KOPT-K1 (cell line): ENCODE data around the gene SBF1.

Experiments used
- H3K27ac ChIP-seq: fragments of 200-600 bp; sonication (generic); 2 replicates; pipeline ENCODE4 v1.5.1; 2016; ENCODE audit warnings: antibody characterized with exemption, mild to moderate bottlenecking, low read depth, low read length; ENCODE audit not compliant: poor library complexity, severe bottlenecking
- H3K36me3 ChIP-seq: fragments of 200-600 bp; sonication (generic); 2 replicates; pipeline ENCODE4 v1.5.1; 2017; ENCODE audit warnings: antibody characterized with exemption, mild to moderate bottlenecking, low read length, moderate library complexity; ENCODE audit not compliant: insufficient read depth
- H3K9me3 ChIP-seq: fragments of 200-600 bp; sonication (generic); 2 replicates; pipeline ENCODE4 v1.5.1; 2017; ENCODE audit warnings: antibody characterized with exemption, low read length, mild to moderate bottlenecking; ENCODE audit not compliant: insufficient read depth, poor library complexity, severe bottlenecking

The SBF1 gene

DNA sequence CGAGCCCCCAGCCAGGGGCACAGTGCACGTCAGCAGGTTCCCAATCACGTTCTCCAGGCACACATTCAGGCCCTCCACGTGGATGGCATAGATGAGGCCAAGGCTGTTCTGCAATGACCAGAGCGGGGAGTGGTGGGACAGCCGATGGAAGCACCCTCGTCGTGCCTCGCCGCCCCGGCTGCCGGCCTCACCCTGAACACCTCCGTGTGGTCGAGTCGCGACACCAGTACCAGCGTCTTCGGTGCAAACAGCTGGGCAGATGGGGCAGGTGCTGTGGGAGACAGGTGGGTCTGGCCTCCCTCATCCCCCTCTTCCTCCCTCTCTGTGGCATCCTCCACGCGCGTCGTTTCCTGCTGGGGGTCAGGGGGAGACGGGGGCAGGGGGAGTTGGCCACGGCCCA, 7.5 kb downstream of the SBF1 start:
- no peaks in the 10 kb centered on the region for H3K9me3 ChIP-seq
- H3K36me3 ChIP-seq, result peaks cover 52% of the 10 kb centered on the region
- H3K27ac ChIP-seq, result peak overlapping the region; percentile 21

DNA sequence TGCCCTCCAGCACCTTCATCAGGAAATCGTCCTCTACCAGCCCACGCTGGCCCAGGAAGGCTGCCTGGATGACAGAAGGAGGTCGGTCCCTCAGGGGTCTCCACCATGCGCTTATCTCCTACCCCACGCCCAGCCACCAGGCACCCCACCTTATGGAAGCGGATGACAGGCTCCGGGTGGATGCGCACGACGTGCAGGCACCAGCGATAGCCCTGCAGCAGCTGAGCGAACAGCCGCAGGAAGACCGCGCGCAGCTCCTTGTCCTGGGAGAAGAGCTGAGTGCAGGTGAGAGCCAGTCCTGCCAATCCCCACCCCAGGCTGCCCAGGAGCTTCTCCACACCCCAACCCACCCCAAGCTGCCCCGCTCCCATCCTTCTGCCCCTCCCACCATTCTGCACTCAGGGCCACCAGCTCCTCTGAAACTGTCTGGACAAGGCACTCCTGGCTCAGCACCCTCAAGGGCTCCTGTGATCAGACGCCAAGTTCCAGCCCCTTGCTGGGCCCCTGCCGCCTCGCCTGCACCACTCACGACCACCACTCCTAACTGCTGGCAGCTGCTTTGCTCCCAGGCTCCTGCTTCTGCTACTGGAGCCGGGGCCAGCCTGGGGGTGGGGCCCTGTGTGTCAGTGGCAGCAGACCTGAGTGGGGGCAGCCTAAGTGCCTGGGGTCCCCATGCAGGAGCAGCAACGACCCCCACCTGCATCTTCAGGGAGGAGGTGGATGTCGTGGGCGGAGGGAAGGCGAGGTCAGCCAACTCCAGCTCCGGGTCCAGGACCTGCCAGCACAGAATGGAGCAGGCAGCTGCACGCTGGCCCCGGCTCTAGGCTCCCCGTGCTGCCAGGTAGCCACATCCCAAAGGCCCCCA, 9.5 kb downstream of the SBF1 start:
- Histone ChIP-seq H3K36me3 (peaks cover 73% of the 10 kb centered on the region), H3K27ac (no peak overlapping the region)

DNA sequence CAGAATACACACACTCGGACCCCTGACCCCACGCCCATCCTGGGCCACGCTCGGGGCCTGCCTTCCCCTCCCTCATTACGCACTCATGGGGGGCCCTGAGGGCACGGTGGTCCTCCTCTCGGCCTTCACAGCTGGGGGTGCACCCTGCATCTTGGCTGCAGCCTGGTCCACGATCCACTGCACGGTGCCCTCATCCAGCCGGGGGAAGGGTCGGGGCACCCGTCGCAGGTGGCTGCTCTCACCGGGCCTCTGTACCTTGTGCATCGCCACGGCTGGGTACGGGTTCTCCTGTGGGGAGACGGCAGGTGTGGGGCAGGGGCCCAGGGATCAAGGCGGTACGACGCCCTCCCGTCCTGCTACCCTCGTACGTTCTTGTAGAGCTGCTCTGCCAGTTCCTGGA, 10.4 kb downstream of the SBF1 start:
- no peak overlapping the region for H3K27ac ChIP-seq
- H3K36me3 ChIP-seq, result peaks cover 81% of the 10 kb centered on the region
- no peaks in the 10 kb centered on the region for H3K9me3 ChIP-seq

More for the DNA sequence above, 9.5 kb downstream of the SBF1 start:
- no peaks in the 10 kb centered on the region for H3K9me3 ChIP-seq

DNA sequence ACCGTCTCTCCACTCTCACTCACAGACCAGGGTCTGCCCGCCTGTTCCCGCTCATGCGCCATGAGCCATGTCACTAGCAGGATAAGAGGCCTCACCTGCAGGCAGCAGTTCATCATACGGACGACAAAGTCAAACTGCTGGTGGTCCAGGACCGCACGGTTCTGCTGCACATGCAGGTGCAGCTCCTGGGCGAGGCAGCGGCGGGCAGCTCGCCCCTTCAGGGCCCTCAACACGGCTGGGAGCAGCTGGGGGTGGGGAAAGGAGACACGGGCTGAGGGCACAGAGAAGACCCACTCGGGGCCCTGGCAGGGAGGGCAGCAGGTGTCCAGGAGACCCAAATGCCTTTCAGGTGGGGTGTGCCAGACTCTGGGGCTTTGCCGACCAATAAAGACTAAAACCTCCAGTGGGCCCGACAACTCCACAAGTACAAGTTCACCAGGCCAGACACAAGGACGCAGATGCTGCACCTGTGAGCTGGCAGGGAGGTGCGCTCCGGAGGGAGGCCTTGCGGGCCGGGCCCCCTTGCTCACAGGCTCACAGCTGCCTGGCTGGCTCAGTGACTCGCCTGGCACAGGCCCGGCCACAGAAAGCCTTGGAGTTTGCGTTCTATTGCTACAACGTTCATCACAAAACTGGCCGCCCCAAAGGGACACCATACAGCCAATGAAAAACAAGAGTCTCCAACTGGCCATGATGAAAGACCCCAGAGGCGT, 11.5 kb downstream of the SBF1 start:
- peaks cover 92% of the 10 kb centered on the region for H3K36me3 ChIP-seq
- no peak overlapping the region for H3K27ac ChIP-seq
- H3K9me3 ChIP-seq, result no peaks in the 10 kb centered on the region

DNA sequence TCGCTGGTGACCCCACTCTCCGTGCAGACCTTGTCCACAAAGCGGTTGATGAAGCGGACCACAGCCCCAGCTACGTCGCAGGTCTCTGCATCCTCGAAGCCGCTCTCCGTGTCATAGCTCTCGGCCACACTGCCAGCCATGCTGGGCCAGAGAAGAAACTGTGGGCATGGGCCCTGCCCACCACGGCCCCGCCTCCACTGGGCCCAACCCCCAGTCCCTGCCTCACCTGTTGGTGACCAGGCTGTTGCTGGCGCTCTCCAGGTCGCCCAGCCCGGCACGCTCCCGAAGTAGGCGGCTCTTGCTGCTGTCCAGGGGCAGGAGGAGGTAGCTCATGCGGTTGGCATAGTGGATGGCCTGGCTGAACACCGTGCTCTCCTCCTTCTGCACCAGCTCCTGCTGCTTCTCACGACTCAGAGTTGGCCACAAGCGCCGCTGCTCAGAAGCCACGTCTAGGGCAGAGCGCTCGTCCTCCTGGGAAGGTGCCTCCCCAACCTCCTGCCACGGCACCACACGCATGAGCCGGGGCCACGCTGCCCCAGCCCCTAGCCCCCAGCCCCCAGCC, 12.8 kb downstream of the SBF1 start:
- Histone ChIP-seq H3K27ac (no peak overlapping the region), H3K9me3 (no peaks in the 10 kb centered on the region), H3K36me3 (peaks cover 100% of the 10 kb centered on the region)

DNA sequence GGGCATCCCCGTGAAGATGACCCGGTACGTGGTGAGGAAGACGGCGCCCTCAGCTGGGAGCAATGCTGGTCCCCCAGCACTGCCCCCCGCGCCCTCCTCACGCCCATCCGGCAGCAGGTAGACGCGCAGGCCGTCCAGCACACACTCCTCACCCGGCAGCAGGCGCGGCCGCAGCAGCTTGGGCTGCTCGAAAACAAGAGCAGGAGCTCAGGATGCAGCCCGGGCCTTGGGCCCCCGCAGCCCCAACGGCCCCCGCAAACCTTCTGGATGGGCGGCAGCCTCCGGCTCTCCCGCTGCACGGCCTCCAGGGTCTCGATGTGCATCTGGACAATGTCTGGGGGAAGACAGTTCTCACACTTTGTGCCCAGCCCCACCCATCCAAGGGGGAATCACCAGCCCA, 13.3 kb downstream of the SBF1 start:
- Histone ChIP-seq H3K36me3 (peaks cover 100% of the 10 kb centered on the region), H3K9me3 (no peaks in the 10 kb centered on the region), H3K27ac (no peak overlapping the region)

DNA sequence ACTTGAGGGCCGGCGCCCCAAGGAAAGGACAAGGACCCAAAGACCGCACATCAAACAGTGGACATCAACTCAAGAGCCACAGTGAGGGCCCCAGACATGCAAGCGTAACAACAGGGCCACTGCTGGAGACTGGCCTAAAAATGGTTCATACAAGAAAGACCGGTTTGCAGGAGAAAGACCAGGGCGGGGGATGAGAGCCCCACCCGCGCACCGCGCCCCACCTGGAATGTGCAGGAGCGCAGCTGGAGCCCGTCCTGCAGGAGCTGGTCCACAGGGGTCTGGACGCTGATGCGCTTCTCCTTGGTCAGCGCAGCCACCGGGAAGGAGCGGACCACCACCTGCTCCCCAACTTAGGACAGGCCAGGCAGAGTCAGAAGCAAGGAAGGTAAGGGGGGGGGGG, 13.9 kb downstream of the SBF1 start:
- no peaks in the 10 kb centered on the region for H3K9me3 ChIP-seq
- H3K36me3 ChIP-seq, result peaks cover 99% of the 10 kb centered on the region
- H3K27ac ChIP-seq, result no peak overlapping the region

DNA sequence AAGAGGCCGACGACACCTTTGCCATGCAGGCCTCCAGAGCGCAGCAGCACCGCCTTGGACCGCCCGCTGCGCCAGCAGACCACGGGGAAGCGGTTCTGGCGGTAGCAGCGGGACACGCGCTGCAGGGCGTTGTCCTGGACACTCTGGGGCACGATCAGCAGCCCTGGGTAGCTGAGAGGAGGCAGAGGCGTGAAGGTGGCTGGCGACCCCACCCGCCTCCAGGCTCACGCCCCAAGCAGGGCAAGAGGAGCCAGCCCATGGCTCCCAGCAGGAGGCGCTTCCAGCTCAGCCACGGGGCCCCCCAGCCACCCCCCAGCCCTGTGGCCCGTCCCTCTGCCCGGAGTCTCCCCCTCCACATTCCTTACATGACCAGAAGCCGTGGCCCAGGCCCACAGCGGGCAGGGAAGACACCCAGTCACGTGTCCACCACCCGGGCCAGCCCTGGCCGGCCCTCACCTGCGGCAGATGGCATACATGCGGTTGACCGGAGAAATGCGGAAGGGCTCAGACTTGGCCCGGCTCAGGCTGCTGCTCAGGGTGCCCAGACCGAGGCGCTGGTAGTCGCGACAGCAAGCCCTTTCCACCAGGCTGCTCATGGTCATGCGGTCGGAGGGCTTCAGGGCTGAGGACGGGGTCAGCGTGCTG, 15.2 kb downstream of the SBF1 start:
- no peak overlapping the region for H3K27ac ChIP-seq
- peaks cover 99% of the 10 kb centered on the region for H3K36me3 ChIP-seq
- no peaks in the 10 kb centered on the region for H3K9me3 ChIP-seq

DNA sequence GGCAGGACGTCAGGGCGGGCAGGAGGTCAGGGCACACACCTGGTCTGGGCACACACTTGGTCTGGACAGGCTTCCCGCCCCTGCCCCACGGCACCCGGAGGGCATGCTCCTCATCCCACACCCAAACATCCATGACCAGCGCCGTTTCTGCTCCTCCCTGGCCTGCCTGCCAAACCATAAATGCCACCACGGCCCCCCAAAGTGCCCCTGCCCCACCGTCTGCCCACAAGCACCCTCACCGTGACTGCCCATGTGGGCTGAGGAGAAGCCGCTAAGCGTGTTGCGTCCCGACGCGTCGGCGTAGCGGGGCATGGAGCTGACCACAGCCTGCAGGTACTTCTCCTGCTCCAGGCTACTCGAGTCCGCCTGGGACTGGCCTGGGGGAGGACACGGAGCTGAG, 15.8 kb downstream of the SBF1 start:
- Histone ChIP-seq H3K9me3 (no peaks in the 10 kb centered on the region), H3K27ac (no peak overlapping the region), H3K36me3 (peaks cover 99% of the 10 kb centered on the region)

DNA sequence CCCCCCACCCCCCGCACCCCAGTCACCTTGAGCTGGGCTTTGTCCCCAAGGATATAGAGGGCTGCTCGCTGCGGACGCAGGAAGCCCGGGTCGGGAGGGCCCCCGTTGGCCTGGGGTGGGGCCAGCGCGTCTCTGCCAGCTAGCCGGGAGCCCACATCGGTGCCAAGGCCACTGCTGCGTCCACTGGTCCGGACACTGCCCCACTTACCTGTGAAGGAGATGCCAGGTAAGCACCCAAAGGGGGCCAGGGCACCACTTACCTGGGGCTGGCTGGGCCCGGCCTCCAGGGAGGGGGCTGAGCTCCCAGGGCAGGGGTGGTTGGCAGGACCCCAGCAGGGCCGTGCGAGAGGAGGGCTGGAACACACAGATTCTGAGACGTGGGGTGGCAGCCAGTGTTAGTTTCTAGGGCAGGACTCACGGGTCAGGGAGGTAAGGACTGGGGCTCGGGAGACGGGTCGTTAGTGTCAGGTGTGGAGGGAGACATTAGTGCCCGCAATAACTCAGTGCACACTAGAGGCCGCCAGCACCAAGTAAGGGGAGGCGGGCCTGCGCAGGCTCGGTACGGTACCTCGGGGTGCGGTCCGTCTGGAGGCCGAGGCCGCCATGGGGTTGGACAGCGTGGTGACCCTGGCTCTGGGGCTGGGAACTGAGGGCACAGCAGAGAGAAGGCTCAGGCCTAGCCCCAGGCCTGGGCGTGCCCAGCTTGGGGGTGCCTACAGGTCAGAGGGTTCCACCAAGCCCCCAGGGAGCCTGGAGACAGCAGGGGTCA, 18.2 kb downstream of the SBF1 start:
- Histone ChIP-seq H3K27ac (no peak overlapping the region), H3K36me3 (peaks cover 99% of the 10 kb centered on the region), H3K9me3 (no peaks in the 10 kb centered on the region)

DNA sequence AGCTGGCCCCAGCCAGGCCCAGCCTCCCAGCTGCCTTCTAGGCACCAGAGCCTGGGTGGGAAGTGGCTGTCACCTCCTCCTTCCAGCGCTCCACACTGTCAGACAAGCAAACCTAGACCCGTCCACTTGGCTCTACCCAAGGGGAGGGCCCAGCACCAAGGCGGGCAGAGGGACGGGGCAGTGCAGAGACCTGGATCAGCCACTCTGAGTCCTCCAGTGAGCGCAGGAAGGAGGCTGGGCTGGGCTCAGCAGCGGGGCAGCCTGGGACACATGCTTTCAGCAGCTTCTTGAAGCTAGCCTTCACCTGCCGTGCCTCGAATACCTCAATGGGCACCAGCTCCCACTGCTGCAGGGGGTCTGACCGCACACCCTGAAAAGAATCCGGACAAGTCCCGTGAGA, 18.8 kb downstream of the SBF1 start:
- Histone ChIP-seq H3K9me3 (no peaks in the 10 kb centered on the region), H3K27ac (no peak overlapping the region), H3K36me3 (peaks cover 99% of the 10 kb centered on the region)

DNA sequence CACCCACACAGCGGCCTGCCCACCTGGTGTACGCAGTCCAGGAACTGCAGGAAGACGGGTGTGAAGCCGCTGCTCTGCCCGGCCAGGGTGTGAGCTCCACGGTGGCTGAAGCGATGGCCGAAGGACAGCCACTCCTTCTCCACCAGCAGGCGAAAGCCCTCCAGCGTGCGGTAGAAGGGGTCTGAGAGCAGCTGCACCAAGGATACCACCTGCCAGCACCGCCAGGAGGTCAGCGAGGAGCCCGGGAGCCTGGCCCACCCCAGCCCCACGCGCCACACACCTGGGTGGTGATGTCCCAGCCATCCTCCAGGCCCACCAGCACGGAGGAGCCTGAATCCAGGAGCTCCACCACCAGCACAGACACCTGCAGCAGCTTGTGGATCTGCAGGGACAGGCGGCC, 19.6 kb downstream of the SBF1 start:
- Histone ChIP-seq H3K36me3 (peaks cover 99% of the 10 kb centered on the region), H3K9me3 (no peaks in the 10 kb centered on the region), H3K27ac (no peak overlapping the region)

DNA sequence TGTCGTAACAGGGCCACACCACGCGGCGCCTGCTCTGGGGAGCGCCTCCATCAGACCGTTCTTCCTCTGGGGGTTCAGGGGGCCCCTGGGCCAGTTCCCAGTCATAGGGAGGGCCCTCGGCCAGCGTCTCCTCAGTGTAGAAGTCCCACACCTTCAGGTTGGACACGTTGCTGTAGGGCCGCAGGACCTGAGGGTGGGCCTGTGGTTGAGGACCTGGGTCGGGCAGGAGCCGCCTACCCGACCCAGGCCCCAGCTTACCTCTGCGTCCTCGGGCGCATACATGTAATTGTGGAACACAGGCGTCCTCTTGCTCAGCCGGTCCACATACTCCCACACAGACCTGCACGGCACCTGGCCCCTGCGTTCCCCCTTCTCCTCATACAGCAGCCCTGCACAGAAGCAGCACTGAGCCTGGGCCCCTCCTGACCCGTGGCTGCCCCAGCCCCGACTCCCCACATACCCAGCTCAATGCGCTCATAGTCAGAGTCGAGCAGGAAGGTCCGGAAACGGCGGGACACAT, 20.2 kb downstream of the SBF1 start:
- no peak overlapping the region for H3K27ac ChIP-seq
- H3K36me3 ChIP-seq, result peaks cover 99% of the 10 kb centered on the region
- H3K9me3 ChIP-seq, result no peaks in the 10 kb centered on the region

DNA sequence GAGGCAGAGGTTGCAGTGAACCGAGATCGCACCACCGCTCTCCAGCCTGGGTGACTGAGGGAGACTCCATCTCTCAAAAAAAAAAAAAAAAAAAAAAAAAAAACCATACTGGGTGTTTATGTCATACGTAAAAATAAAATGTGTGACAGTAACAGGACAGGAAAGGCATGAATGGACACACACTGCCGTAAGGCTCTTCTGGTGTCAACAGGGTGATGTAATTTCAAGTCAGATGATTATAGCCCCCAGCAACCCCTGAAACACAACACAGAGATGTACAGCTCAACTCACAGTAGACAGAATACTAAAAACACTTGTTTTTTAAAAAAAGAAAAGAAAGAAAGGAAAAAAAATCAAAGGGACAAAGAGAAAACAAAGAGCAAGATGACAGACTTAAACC, 22.2 kb downstream of the SBF1 start:
- H3K36me3 ChIP-seq, result peaks cover 99% of the 10 kb centered on the region
- no peak overlapping the region for H3K27ac ChIP-seq
- no peaks in the 10 kb centered on the region for H3K9me3 ChIP-seq
